Left lung (tissue), 10 donors: Measurements from ENCODE around the gene KDELR3. TPM values are rescaled to one million over a fixed set of nuclear protein-coding genes. Genes with fewer than 3 reads are reported as not detected.

Source experiments
- ATAC-seq: fragments of 200-7000 bp; cut with Tn5 transposase; one replicate; pipeline ENCODE4 v1.9.1; 2020; ENCODE audit warnings: moderate library complexity
- DNase-seq, 4 donors: peaks; one replicate each; pipeline ENCODE4 v3.0.0-alpha.2; 2013 to 2020
- H3K27ac ChIP-seq, 2 donors: fragments of 200-600 bp; sonication (generic) in 1 of 2; one replicate each; pipeline versions ENCODE4 v1.5.0 to v1.8.0; 2020 to 2021
- H3K27me3 ChIP-seq, 2 donors: fragments of 200-600 bp; sonication (generic) in 1 of 2; one replicate each; pipeline versions ENCODE4 v1.5.0 to v1.8.0; 2020 to 2021
- H3K36me3 ChIP-seq, 2 donors: fragments of 200-600 bp; sonication (generic) in 1 of 2; one replicate each; pipeline versions ENCODE4 v1.5.0 to v1.8.0; 2020 to 2021
- H3K4me1 ChIP-seq, 2 donors: fragments of 200-600 bp; one replicate each; pipeline ENCODE4 v1.8.0; 2021
- H3K4me3 ChIP-seq, 2 donors: fragments of 200-600 bp; sonication (generic) in 1 of 2; one replicate each; pipeline versions ENCODE4 v1.5.0 to v1.8.0; 2020 to 2021; ENCODE audit warnings: mild to moderate bottlenecking in 1 of 2
- H3K9me3 ChIP-seq, 2 donors: fragments of 200-600 bp; sonication (generic) in 1 of 2; one replicate each; pipeline versions ENCODE4 v1.5.0 to v1.8.0; 2020 to 2021
- intact Hi-C, 2 donors: fragments of 100-400 bp; cut with DNase I; formaldehyde crosslinking; loops; one replicate each; pipeline versions ENCODE4 v1.11.2 to v1.14.2; 2022
- polyA plus RNA-seq, 6 donors: library from polyadenylated mRNA; unstranded; fragments of 120-200 nt; gene quantifications; one replicate each; pipeline ENCODE4 v1.2.1, GENCODE V29; 2013; ENCODE audit not compliant: insufficient read length in 6 of 6
- total RNA-seq, 2 donors: library from RNA; stranded (reverse); fragmentation: NEBNext Ultra II Directional; extraction: Animal tissue kit (Norgen Biotek cat#: 25700); gene quantifications; one replicate each; pipeline ENCODE4 v1.2.1, GENCODE V29; 2021
- TF ChIP-seq, protein P1 (sequence below), 2 donors: fragments of 200-600 bp; sonication (generic) in 1 of 2; IDR thresholded peaks; one replicate each; pipeline versions ENCODE4 v1.5.0 to v1.8.0; 2021; ENCODE audit warnings: antibody characterized with exemption in 2 of 2
- donor health status: DM: no; HTN: yes; CAD: no.
- donor health status: DM: no; HTN: no; CAD: no.

The KDELR3 gene
- total and polyA plus RNA-seq, 8 donors: 5.5 to 53.8 (median 7.7) TPM

DNA sequence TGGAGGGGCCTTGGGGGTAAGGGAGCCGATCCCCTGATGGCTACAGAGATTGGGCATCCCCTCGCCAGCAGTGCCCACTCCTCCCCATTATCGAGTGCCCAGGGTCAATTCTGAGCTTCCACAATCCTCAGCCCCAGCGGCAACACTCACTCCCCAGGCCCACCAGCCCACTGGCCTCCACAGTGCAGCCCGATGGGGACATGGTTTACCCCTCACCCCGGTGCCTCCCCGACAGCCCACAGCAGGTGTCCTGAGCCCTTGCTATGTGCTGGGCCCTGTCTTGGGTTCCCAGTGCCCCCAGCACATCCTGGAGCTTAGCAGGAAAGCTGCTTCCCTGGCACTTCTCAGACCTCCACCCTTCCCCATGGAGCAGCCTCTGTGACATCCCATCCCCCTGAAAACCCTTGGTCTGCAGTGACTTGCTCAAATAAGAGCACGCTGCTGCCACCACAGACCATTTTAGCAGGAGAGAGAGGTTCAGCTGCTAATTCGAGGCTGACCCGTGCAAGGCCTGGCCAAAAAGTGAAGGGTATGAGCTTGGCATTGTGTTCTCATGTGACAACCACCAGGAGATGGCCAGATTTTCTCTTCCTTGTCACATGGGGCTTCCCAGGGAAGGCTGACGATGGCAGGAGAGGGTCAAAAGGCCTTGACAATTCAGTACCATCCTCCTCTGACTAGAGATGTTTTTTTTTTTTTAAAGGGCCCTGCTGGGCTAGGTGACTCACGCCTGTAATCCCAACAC is 36.5 kb upstream of the KDELR3 start:
- TF ChIP-seq, protein P1, sequence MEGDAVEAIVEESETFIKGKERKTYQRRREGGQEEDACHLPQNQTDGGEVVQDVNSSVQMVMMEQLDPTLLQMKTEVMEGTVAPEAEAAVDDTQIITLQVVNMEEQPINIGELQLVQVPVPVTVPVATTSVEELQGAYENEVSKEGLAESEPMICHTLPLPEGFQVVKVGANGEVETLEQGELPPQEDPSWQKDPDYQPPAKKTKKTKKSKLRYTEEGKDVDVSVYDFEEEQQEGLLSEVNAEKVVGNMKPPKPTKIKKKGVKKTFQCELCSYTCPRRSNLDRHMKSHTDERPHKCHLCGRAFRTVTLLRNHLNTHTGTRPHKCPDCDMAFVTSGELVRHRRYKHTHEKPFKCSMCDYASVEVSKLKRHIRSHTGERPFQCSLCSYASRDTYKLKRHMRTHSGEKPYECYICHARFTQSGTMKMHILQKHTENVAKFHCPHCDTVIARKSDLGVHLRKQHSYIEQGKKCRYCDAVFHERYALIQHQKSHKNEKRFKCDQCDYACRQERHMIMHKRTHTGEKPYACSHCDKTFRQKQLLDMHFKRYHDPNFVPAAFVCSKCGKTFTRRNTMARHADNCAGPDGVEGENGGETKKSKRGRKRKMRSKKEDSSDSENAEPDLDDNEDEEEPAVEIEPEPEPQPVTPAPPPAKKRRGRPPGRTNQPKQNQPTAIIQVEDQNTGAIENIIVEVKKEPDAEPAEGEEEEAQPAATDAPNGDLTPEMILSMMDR (IDR thresholded peaks at IDR 0.05): no peak
- H3K36me3 ChIP-seq: no peaks in the 10 kb centered on the region
- no peak overlapping the region for H3K4me3 ChIP-seq
- no peaks in the 10 kb centered on the region for H3K27me3 ChIP-seq
- intact Hi-C loops: no loop called here
- H3K9me3 ChIP-seq: no peaks in the 10 kb centered on the region
- ATAC-seq (no peak), DNase-seq (no peak)
- H3K27ac ChIP-seq: no peak overlapping the region
- no peaks in the 10 kb centered on the region for H3K4me1 ChIP-seq

DNA sequence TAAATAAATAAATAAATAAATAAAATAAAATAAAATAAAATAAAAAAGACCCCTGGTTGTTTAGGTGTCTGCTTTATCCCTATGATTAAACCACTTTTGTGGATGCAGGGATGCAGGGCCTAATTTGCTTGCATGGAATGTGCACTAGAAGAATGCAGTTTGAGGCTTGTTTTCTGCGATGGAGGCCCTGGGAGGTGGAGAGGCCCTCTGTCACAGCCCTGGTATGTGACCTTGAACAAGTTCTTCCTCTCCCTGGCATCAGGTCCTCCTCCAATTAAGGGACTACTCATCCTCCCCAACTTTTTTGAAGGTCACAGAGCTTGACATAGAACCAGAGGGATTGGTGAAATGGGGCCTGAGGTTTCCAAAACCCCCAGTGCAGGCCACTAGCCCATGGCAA is 35.6 kb upstream of the KDELR3 start:
- H3K36me3 ChIP-seq: no peaks in the 10 kb centered on the region
- H3K9me3 ChIP-seq: no peaks in the 10 kb centered on the region
- DNase-seq (no peak), ATAC-seq (no peak)
- no peaks in the 10 kb centered on the region for H3K4me1 ChIP-seq
- H3K4me3 ChIP-seq: no peak overlapping the region
- TF ChIP-seq, protein P1 (IDR thresholded peaks at IDR 0.05): no peak
- no peak overlapping the region for H3K27ac ChIP-seq
- intact Hi-C loops: no loop called here
- H3K27me3 ChIP-seq: no peaks in the 10 kb centered on the region

DNA sequence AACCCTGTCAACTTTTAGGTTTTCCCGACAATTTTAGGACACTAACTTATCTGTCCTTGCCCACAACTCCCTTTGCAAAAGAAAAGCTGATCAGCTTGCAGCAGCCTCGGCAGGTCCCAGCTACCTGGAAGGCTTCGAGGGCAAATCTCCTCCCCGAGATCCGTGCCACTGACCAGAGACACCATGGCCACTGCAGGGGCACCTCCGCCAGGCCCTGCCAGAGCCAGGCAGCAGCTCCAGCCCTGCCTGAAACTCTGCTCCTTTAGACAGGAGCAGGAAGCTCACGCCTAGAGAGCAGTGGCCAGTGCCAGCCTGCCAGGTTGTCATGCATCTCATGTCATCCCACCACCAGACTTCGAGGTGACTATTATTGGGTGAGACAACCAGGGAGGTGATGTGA is 34.0 kb upstream of the KDELR3 start:
- TF ChIP-seq, protein P1 (IDR thresholded peaks at IDR 0.05): no peak

DNA sequence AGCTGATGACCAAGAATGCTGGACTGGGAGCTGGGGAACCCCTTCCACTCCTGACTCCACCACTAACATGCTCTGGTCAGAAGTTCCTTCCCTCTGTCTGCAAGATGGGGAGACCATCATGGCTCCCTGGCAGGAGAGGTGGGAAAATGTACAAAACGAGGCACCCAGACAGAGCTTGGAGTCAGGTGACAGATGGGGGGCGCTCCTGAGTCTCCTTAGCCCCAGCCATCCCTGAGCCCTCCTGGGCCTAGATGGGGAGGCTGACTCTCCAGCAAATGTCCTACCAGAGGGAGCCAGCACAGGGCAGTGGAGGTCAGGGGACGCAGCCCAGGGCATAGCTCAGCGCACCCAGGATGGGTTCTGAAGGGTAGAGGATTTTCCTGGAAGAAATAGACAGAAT is 32.9 kb upstream of the KDELR3 start:
- TF ChIP-seq, protein P1 (IDR thresholded peaks at IDR 0.05): no peak
- DNase-seq: no peak
- Histone ChIP-seq H3K9me3 (no peaks in the 10 kb centered on the region), H3K4me1 (no peaks in the 10 kb centered on the region), H3K4me3 (no peak overlapping the region), H3K36me3 (no peaks in the 10 kb centered on the region), H3K27ac (no peak overlapping the region), H3K27me3 (peaks cover 0 to 10% of the 10 kb centered on the region in 2 donors)
- intact Hi-C loops: no loop called here
- no peak for ATAC-seq

More for the DNA sequence above, 34.0 kb upstream of the KDELR3 start:
- Histone ChIP-seq H3K4me3 (no peak overlapping the region), H3K36me3 (no peaks in the 10 kb centered on the region), H3K27ac (no peak overlapping the region), H3K27me3 (peaks cover 0 to under 1% of the 10 kb centered on the region in 2 donors), H3K9me3 (no peaks in the 10 kb centered on the region), H3K4me1 (no peaks in the 10 kb centered on the region)
- no peak for DNase-seq
- ATAC-seq: no peak
- intact Hi-C loops: no loop called here

- H3K27me3 ChIP-seq: peaks cover 0 to 20% of the 10 kb centered on the region in 2 donors
- no peak overlapping the region for H3K27ac ChIP-seq
- ATAC-seq (no peak), DNase-seq (no peak)
- TF ChIP-seq, protein P1 (IDR thresholded peaks at IDR 0.05): no peak
- no peaks in the 10 kb centered on the region for H3K4me1 ChIP-seq
- intact Hi-C loops: no loop called here
- no peaks in the 10 kb centered on the region for H3K36me3 ChIP-seq
- no peaks in the 10 kb centered on the region for H3K9me3 ChIP-seq
- no peak overlapping the region for H3K4me3 ChIP-seq
Measured at GRCh38 chr22:38435965-38436364, 31.9 kb upstream of the KDELR3 start.
